GM18507 (cell line): Measurements from ENCODE around the gene SARS1.

Experiments
- DNase-seq: peaks from one replicate; pipeline ENCODE4 v3.0.0; 2011; ENCODE audit warnings: low read depth; ENCODE audit not compliant: insufficient read length; ENCODE audit errors: extremely low spot score
- FAIRE-seq: peaks from 2 replicates; lab custom pipeline; 2011; peaks lifted over from hg19 to GRCh38; lab: Jason Lieb, UNC

Gene SARS1

GRCh38 chr1:109257682-109258421 lies 44.1 kb downstream of the SARS1 start:
- FAIRE-seq (no peak), DNase-seq (no peak)

GRCh38 chr1:109258481-109259466 lies 45.1 kb downstream of the SARS1 start:
- FAIRE-seq (no peak), DNase-seq (no peak)

GRCh38 chr1:109259674-109260557 lies 46.2 kb downstream of the SARS1 start:
- DNase-seq (no peak), FAIRE-seq (no peak)

GRCh38 chr1:109261006-109261405 lies 47.3 kb downstream of the SARS1 start:
- FAIRE-seq (no peak), DNase-seq (no peak)

- FAIRE-seq = no peak
- no peak for DNase-seq
Measured at GRCh38 chr1:109261578-109261977, 47.9 kb downstream of the SARS1 start.

GRCh38 chr1:109262231-109263055 lies 48.7 kb downstream of the SARS1 start:
- FAIRE-seq = no peak
- no peak for DNase-seq

- FAIRE-seq = no peak
- no peak for DNase-seq
Measured at GRCh38 chr1:109263234-109263596, 49.5 kb downstream of the SARS1 start.

GRCh38 chr1:109263597-109264378 lies 50.1 kb downstream of the SARS1 start:
- DNase-seq = peak; percentile 73
- peak; percentile 78 for FAIRE-seq

GRCh38 chr1:109264379-109264755 lies 50.6 kb downstream of the SARS1 start:
- no peak for FAIRE-seq

GRCh38 chr1:109265016-109265415 lies 51.3 kb downstream of the SARS1 start:
- no peak for FAIRE-seq
- DNase-seq = no peak

More at GRCh38 chr1:109264379-109264755, 50.6 kb downstream of the SARS1 start:
- no peak for DNase-seq

- DNase-seq (no peak), FAIRE-seq (no peak)
Measured at GRCh38 chr1:109265741-109266330, 52.1 kb downstream of the SARS1 start.

GRCh38 chr1:109266965-109267364 lies 53.2 kb downstream of the SARS1 start:
- DNase-seq = no peak
- FAIRE-seq = no peak

- DNase-seq (no peak), FAIRE-seq (no peak)
Measured at GRCh38 chr1:109267743-109268300, 54.1 kb downstream of the SARS1 start.

GRCh38 chr1:109268431-109269211 lies 54.9 kb downstream of the SARS1 start:
- DNase-seq (no peak), FAIRE-seq (no peak)

- FAIRE-seq (no peak), DNase-seq (no peak)
Measured at GRCh38 chr1:109269212-109269980, 55.7 kb downstream of the SARS1 start.

GRCh38 chr1:109269981-109270622 lies 56.4 kb downstream of the SARS1 start:
- DNase-seq (no peak), FAIRE-seq (no peak)
